Fibroblast of skin of abdomen (primary cell): Measurements from ENCODE around the gene PKNOX2.

Source experiments
- DNase-seq: peaks from one replicate; pipeline ENCODE4 v3.0.0-alpha.2; 2013

Gene PKNOX2

GRCh38 chr11:125343086-125343717, 178.7 kb downstream of the PKNOX2 start:
- no peak for DNase-seq

DNA sequence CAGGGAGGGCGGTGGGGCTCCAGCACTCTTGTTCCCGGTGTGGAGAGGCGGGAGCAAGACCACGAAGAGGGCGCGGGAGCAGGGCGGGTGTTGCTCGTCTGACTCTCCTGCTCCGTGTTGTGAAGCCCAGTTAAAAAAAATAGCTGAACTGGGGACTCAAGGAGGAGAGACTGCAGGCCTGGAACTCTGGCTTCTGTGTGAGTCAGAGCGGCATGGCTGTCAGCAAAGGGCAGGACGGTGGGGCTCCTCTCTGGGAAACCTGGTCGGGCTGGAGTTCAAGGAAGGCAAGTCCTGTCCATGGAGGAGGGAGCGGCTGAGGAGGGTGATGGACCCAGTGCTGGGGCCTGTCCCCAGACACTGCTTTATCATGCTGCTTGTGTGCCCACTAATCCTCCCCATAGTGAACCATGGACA, 179.2 kb downstream of the PKNOX2 start:
- peak; percentile 14 for DNase-seq

DNA sequence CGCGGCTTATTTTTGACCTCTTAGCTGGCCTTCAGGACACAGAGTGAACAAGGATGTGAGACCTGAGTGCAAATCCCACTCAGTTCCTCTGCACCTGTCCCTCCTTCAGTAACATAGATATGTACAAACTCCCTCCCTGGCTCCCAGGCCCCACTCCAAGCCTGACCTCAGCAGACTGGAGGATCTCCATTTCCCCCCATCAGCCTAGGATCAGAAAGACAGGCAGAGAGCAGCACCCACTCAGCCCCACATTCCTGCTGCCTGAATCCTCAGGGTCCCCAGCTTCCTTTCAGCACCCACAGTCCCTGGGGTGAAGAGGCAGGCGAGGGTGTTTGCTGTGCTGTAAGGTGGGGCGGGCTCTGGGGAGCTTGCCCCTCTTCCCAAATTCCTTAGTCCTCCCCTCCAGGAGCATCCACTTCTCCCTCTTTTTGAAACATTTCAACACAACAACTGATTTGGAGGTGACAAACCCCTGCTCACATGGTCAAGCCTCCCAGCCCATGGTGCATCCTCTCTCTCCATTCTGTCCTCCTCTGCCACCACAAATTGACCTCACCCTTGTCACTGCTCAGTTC, 180.4 kb downstream of the PKNOX2 start:
- no peak for DNase-seq

- DNase-seq, result peak; percentile 65
These were observed 181.0 kb downstream of the PKNOX2 start for GRCh38 chr11:125345421-125346178.

DNA sequence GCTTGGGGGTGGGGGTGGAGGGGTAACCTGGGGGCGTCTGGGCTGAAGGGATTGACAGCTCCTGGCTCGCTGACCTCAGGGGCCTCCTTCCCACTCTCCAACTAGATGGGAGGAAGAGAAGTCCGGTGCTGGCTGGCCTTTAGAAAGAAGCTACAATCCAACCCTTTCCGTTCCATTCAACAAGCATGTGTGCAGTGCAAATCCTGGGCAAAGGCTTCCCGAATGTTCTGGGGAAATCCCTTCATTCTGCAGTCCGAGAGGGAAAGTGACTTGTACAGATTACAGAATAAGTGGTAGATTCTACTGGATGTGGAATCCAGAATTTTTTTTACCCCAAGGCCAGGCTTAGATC, 181.6 kb downstream of the PKNOX2 start:
- DNase-seq, result no peak

DNA sequence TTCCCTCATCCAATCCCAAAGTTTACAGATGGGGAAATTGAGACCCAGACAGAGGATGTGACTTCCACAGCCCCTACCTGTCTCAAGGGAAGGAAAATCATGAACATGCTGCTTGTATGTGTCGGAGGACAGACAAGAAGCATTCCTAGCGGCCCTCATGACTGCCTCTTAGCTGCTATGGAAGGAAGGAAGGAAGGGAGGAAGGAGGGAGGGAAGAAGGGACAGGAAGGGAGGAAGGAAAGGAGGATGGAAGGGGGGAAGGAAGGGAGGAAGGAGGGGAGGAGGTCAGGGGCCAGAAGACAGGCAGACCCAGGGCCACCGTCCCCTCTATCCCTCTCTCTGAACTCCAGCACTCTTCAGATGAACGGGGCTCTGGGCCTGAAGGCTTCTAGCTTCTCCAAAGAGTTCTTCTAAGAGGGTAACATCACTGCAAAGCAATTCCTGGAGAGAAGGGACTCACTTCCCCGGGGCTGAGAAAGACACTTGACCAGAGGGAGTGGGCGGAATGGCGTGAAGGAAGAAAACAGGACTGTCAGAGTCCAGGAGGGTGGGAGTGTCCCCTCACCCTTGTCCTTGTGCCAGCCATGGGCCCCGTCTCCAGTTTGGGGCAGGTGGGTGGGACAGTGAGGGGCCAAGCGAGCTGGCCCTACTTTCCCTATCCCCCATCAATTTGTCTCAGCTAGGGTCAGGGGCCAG, 182.2 kb downstream of the PKNOX2 start:
- no peak for DNase-seq

- DNase-seq, result no peak
These were observed 182.7 kb downstream of the PKNOX2 start for GRCh38 chr11:125347261-125347585.

DNA sequence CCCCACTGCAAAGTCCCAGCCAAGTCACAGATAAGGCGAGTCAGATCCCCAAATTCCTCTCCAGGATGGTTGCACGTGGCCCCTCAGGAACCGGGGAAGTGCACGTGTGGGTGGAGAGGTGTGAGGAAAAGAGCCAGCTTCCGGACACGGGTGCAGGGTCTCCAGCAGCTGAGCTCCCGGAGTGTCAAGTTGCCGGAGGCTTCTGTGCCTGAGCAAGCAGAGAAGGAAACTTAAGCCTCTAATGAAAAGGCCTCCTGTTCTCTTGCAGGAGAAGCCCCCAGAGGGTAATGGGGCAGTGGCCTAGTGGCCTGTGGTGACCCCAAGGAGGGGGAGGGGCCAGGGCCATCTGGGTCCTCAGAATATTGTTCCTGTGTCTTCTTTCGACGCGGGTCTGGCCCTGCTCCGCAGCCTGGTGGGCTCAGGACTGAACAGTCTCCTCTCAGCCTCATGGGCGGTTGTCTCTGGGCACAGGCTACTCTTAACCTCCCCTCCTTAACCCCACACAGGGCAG, 183.6 kb downstream of the PKNOX2 start:
- no peak for DNase-seq

DNA sequence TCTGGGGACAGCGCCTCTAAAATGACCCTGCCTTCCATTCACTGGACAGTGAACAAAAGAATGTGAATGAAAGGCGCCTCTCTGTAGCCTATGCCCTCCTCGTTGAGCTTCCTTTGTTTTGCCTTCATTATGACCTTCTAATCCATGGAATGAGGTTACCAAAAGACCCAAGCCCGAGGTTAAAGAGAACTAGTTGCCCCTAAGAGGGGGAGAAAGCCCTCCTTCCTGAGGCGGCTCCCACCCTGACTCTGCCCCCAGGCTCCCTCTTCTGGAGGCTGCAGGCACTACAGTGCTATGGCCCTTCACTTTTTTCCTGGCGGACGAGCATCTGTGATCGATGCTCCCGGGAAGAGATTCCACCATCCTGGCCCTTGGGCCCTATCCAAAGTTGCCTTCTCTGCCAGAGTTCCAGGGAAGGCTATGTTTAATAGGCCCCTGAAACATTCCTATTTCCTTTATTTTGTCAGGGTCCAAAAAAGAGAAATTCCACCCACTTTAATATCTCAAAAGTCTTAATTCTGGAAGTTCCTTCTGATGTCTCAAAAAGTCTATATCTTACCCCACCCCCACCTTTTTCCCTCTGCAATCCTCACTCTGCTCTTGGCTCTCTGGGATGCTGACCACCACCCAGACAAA, 184.2 kb downstream of the PKNOX2 start:
- peak; percentile 27 for DNase-seq

DNA sequence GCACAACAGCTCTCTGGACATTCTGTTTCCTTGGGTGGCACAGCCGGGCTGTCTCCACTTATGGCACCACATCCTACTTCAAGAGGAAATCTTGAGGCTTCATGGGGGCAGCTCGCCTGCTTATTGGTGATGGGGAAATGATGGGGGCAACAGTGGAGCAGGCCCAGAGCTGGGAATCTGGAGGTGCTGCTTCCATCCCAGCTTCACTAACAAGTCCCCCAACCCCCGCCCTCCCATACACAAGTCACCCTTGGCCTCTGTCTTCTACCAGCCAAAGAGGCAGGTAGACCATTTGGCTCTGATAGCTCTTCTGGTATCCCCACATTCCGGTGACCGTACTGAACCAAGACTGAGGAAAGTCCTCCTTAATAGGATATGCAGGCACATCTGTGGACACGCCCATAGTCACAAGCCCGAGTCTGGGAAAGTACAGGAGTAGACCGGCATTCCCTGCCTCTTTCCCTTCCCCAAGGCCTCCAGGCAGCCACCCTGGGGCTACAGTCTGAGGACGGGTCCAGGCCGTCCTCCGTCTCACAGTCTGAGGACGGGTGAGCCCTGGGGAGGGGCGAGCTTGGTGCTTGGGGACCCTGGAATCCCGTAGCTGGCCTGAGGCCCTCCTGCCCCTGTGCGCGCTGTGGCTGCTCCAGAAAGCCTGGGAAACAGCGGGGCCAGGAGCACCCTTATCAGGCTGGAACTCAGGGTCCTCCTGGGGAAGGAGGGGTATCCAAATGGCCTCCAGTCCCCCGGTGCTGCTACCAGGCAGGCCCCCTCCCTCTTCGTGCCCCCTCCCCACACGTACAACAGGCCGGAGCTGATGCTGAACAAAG, 185.9 kb downstream of the PKNOX2 start:
- DNase-seq, result no peak

GRCh38 chr11:125351033-125351867, 186.7 kb downstream of the PKNOX2 start:
- DNase-seq, result no peak

DNA sequence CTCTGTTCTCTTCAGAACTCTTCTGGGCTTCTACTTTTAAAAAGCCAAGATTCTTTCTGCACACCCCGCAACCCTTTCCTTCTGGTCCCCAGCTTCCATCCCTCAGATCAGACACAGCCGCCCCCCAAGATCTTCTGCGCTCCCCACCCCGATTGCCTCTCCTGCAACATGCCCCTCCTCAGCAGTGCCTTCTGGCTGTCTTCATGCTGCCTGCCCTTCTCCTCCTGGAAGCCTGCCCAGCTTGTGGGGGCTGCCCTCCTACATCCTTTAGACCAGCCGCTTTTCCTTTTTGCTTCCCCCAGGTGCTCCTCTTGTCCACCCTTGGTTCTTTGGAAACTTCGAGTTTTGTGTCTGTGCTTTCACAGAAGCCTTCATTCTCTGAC, 187.3 kb downstream of the PKNOX2 start:
- DNase-seq, result no peak

- no peak for DNase-seq
These were observed 192.2 kb downstream of the PKNOX2 start for GRCh38 chr11:125356797-125357196.

- DNase-seq, result no peak
These were observed 193.0 kb downstream of the PKNOX2 start for GRCh38 chr11:125357551-125357950.

DNA sequence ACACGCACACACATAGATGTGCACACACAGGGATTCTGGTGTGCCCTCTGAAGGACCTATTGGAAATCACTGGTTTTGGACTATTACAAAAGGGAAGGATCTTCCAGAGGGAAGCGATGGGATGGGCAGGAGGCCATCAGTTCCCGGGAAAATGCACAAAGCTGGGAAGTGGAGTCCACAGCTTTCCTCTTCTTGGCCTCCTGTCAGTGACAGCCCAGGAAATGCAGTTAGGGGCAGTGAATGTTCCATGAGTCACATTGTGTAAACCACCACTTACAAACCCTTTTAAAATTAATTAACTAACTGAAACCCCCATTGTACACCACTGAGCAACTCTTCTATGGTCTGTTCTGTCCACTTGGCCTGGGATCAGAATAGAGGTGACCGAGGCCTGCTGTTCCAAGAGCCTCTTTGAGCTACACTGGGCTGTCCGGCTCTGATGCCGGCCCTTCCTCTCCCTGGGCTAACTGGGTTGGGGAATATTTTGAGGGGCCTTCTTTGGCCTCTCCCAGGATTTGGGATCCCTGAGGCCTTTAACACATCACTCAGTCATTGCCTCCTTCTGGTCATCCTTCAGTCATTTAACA, 193.8 kb downstream of the PKNOX2 start:
- DNase-seq, result peak; percentile 32

DNA sequence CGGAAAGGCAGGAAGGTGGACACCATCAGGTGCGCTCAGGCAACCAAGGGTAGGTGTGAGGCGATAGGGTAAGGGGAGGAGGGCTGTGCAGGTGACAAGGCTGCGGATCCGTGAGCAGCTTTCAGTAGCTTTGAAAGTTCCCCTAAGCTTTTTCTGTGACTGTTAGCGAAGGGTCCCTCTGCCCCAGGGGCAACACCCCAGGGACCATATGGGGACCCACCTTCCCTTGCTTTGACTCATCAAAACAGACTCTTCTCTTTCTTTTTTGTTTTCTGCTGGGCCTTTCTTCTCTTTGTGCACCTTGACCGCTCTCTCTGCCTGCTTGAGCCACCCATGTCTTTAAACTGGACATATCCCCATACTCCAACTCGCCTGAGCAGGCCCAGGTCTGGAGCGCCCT, 194.6 kb downstream of the PKNOX2 start:
- no peak for DNase-seq

DNA sequence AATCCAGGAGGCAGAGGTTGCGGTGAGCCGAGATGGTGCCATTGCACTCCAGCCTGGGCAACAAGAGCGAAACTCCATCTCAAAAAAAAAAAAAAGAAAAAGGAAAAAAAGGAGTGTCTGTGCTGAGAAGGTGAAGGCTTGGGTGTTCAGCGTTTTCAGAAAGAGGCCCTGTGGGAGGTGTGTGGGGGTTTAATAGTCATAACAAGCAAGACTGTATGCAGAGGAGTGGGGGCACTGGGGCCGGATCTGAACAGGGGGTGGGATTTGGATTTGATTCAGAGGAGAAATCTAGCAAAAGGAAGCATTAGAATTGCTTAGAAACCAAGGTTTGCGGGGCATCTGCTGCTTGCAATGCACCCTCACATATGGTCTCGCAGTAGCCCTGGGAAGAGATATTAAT, 195.5 kb downstream of the PKNOX2 start:
- no peak for DNase-seq

DNA sequence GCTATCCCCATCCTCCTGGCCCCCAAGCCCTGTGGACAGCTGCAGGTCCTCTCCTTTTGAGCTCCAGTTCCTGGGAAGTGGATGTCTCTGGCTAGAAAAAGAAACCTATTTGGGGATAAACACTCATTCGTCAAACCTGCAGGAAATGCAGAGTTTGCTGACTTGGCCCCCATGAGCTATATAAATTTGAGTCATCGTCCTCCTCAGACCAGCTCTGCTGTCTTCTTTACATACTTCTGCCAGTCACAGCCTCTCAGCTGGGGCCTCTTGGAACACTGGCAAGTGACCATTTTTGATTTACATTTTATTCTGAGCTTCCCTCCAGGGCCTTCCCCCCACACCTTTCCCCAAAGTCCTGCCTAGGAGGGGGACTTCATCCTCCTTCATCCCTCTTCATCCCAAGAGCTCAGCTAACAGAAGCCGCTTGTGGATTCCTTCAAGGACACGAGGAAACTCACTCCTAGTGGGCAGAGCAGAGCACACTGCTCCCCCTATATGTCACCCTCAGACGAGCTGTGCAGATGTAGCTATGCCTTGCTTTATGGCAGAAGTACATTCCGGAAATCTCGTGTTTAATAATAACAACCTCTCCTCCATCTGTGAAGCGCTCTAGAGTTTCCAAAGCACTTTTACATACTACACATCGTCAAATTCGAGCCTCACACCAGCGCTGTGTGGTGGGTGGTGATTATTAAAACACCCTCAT, 199.7 kb downstream of the PKNOX2 start:
- DNase-seq, result peak; percentile 60

GRCh38 chr11:125365196-125365931, 200.8 kb downstream of the PKNOX2 start:
- no peak for DNase-seq
